ENCODE results near the gene RASGRF2. TPM values are rescaled to one million over a fixed set of nuclear protein-coding genes. Genes with fewer than 3 reads are reported as not detected.

Gene RASGRF2
- polyA plus RNA-seq, 2 of the 4 experiments (the other 2 are of a cell fraction) = 1.4 to 2.1 TPM

DNA sequence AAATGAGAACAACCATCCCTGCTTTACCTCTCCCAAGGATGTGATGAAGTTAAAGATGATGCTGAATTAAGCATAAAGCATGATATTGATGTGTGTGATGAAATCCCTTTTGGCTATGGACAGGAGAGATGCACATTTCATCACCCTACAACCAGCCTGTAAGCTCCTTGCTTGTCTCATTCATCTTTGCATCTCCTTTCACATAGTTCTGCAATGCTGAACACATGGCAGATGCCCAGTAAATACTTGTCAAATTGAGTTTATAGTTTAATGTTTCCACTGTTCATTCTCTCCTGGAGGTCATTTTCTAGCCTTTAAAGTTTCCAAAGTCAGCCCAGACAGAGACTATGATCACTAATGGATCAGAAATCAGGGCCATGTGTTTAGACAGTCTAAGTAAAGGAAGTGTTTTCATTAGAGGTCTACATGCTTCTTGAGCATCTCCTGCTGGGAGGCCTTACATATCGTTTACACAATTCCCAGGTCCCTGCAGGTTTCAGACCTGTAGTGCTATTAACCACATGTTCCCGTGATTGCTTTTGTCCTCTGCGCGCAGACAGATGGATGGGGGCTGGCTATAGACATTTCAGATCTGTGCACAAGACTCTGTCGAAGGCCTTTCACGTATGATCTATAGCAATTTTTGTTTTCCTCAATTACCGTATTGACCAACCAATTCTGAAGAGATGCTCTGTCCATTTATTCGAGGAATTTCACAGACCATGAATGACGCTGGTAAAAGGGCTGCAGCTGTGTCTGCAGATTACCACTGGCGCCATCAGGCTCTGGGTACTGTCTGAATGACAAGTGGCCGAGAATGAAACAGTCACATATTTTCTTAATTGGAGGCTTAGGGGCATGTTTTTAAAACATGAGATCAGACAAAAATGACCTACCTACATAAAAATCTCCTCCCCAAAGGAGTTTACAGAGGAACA, 223.9 kb downstream of the RASGRF2 start:
- H3K4me2 ChIP-seq = no peak overlapping the region
- no peaks in the 10 kb centered on the region for H3K9me3 ChIP-seq
- FAIRE-seq = no peak
- H3K4me1 ChIP-seq = no peaks in the 10 kb centered on the region
- ChIA-PET POLR2A (no interaction called here), CTCF (interaction anchor here (2.8 kb wide), 1 partner anchor 10 kb away, joined by 23 read pairs; no protein-coding TSS in a partner anchor)
- H3K4me3 ChIP-seq = no peak overlapping the region
- no peak for ATAC-seq
- 72% methylated on average over 11 of the region's 11 CpGs for WGBS (ENCODE audit: missing lambda C conversion rate)
- DNase-seq (ENCODE audit: low read depth in 1 of 2, low spot score in 1 of 2) = no peak
- TF ChIP-seq, protein P1, sequence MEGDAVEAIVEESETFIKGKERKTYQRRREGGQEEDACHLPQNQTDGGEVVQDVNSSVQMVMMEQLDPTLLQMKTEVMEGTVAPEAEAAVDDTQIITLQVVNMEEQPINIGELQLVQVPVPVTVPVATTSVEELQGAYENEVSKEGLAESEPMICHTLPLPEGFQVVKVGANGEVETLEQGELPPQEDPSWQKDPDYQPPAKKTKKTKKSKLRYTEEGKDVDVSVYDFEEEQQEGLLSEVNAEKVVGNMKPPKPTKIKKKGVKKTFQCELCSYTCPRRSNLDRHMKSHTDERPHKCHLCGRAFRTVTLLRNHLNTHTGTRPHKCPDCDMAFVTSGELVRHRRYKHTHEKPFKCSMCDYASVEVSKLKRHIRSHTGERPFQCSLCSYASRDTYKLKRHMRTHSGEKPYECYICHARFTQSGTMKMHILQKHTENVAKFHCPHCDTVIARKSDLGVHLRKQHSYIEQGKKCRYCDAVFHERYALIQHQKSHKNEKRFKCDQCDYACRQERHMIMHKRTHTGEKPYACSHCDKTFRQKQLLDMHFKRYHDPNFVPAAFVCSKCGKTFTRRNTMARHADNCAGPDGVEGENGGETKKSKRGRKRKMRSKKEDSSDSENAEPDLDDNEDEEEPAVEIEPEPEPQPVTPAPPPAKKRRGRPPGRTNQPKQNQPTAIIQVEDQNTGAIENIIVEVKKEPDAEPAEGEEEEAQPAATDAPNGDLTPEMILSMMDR (IDR thresholded peaks at IDR 0.05) = no peak
- TF ChIP-seq PHF8 (IDR thresholded peaks at IDR 0.05; ENCODE audit: borderline replicate concordance, low read depth) (no peak), HEYL (CRISPR knock-in tag; IDR thresholded peaks at IDR 0.05) (no peak), PBX3 (IDR thresholded peaks at IDR 0.05) (no peak), EHMT2 (IDR thresholded peaks at IDR 0.05; ENCODE audit: low read depth) (no peak), HDAC2 (IDR thresholded peaks at IDR 0.05) (no peak)
- H3K27ac ChIP-seq = no peak overlapping the region

- Histone ChIP-seq H3K9me3 (no peaks in the 10 kb centered on the region), H3K4me2 (no peak overlapping the region), H3K4me3 (no peak overlapping the region), H3K4me1 (no peaks in the 10 kb centered on the region), H3K27ac (no peak overlapping the region)
- ChIA-PET CTCF (interaction anchor here (1.5 to 2.6 kb wide), 2 partner anchors 10 to 494 kb away, joined by 3 to 22 read pairs; no protein-coding TSS in a partner anchor), POLR2A (no interaction called here)
- FAIRE-seq = no peak
- TF ChIP-seq HOXB5 (CRISPR knock-in tag; IDR thresholded peaks at IDR 0.05) (no peak), PHF8 (IDR thresholded peaks at IDR 0.05; ENCODE audit: borderline replicate concordance, low read depth) (no peak), RCOR1 (IDR thresholded peaks at IDR 0.05; ENCODE audit: low read depth, low read length) (no peak), FOSB (CRISPR knock-in tag; IDR thresholded peaks at IDR 0.05) (no peak), ZSCAN20 (CRISPR knock-in tag; IDR thresholded peaks at IDR 0.05) (no peak), ZNF302 (CRISPR knock-in tag; IDR thresholded peaks at IDR 0.05) (no peak)
- no peak for ATAC-seq
- DNase-seq (ENCODE audit: low read depth in 1 of 2, low spot score in 1 of 2) = no peak
- WGBS (ENCODE audit: missing lambda C conversion rate) = 55% methylated on average over 6 of the region's 6 CpGs
These were observed 224.6 kb downstream of the RASGRF2 start for GRCh38 chr5:81184749-81185110.

GRCh38 chr5:81187885-81188284, 227.7 kb downstream of the RASGRF2 start:
- DNase-seq (ENCODE audit: low read depth in 1 of 2, low spot score in 1 of 2) (no peak), ATAC-seq (no peak), FAIRE-seq (no peak)
- ChIA-PET POLR2A (no interaction called here), CTCF (no interaction called here)
- Histone ChIP-seq H3K9me3 (no peaks in the 10 kb centered on the region), H3K4me1 (no peaks in the 10 kb centered on the region), H3K4me2 (no peak overlapping the region), H3K4me3 (no peak overlapping the region), H3K27ac (no peak overlapping the region)
- no peak for TF ChIP-seq RARB (CRISPR knock-in tag; IDR thresholded peaks at IDR 0.05)
- TF ChIP-seq NFE2L2 (conservative IDR thresholded peaks at IDR 0.05; ENCODE audit: low read length) = no peak
- TF ChIP-seq SMC3 (IDR thresholded peaks at IDR 0.05) = no peak
- no peak for TF ChIP-seq EHF (CRISPR knock-in tag; IDR thresholded peaks at IDR 0.05)
- no peak for TF ChIP-seq HEYL (CRISPR knock-in tag; IDR thresholded peaks at IDR 0.05)
- TF ChIP-seq NR3C1 (IDR thresholded peaks at IDR 0.05) = no peak
- WGBS (ENCODE audit: missing lambda C conversion rate) = 45% methylated on average over 6 of the region's 6 CpGs

- FAIRE-seq (no peak), DNase-seq (ENCODE audit: low read depth in 1 of 2, low spot score in 1 of 2) (no peak), ATAC-seq (no peak)
- WGBS (ENCODE audit: missing lambda C conversion rate) = 66% methylated on average over 6 of the region's 6 CpGs
- Histone ChIP-seq H3K27ac (no peak overlapping the region), H3K4me2 (no peak overlapping the region), H3K4me3 (no peak overlapping the region), H3K4me1 (no peaks in the 10 kb centered on the region), H3K9me3 (no peaks in the 10 kb centered on the region)
- ChIA-PET POLR2A (no interaction called here), CTCF (interaction anchor here (0.7 to 4.2 kb wide), 3 partner anchors 23 to 477 kb away, joined by 3 to 18 read pairs (median 7); no protein-coding TSS in a partner anchor)
- TF ChIP-seq KDM5A (IDR thresholded peaks at IDR 0.05) (no peak), MAZ (IDR thresholded peaks at IDR 0.05; ENCODE audit: borderline replicate concordance, low read depth, low read length) (no peak), EHF (CRISPR knock-in tag; IDR thresholded peaks at IDR 0.05) (no peak), SMC3 (IDR thresholded peaks at IDR 0.05) (no peak), CBX8 (IDR thresholded peaks at IDR 0.05) (no peak), RARB (CRISPR knock-in tag; IDR thresholded peaks at IDR 0.05) (no peak), FOSB (CRISPR knock-in tag; IDR thresholded peaks at IDR 0.05) (no peak), PBX3 (IDR thresholded peaks at IDR 0.05) (no peak), ZFP36 (IDR thresholded peaks at IDR 0.05; ENCODE audit: borderline replicate concordance, partially characterized antibody) (no peak)
- TF ChIP-seq, protein P2, sequence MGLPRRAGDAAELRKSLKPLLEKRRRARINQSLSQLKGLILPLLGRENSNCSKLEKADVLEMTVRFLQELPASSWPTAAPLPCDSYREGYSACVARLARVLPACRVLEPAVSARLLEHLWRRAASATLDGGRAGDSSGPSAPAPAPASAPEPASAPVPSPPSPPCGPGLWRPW (IDR thresholded peaks at IDR 0.05) = no peak
These were observed 228.8 kb downstream of the RASGRF2 start for GRCh38 chr5:81188962-81189361.

Data from A549 (cell line).